Measurements from ENCODE around the gene PODN.

DNA sequence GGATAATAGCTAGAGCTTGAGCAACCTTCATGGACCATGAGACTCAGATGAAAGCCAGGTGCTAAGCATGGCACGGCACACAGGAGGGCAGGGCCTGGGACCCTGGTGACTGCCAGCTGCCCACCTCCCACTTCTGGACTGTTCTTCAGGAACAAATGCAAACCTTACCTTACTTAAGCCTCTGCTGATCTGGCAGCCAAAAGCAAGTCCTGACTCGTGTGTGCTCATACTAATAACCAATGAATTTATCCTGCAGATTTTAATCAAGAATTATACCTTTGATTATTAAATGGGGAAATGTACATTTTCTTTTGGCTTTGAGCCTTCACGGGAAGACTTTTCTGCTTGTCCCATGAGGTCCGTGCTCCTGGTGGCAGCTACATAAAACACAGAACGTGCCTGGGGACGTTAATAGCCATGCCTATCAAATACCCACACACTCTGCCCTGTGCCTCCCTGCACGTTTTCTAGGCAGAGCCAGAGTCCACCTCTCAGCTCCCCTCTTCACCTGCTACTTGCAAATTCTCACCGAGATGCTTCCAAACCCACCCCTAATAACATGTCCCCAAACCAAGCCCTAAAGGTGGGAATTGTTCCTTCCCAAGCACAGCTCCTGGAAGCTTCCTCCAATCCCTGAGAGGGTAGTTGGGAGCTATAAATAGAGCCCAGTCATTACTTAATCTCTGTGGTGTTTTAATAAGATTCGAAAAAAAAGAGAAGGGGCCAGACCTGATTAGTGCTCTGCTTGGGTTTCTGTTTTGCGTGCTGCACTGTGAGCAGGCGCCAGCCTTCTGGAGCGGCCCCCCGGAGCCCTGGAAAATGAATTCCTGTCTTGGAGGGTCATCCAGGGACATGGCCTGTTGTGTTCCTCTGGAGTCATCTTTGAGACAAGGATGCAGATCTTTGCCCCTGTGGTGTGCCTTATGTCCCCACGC is 46.9 kb downstream of the PODN start:
- TF ChIP-seq, protein P1, sequence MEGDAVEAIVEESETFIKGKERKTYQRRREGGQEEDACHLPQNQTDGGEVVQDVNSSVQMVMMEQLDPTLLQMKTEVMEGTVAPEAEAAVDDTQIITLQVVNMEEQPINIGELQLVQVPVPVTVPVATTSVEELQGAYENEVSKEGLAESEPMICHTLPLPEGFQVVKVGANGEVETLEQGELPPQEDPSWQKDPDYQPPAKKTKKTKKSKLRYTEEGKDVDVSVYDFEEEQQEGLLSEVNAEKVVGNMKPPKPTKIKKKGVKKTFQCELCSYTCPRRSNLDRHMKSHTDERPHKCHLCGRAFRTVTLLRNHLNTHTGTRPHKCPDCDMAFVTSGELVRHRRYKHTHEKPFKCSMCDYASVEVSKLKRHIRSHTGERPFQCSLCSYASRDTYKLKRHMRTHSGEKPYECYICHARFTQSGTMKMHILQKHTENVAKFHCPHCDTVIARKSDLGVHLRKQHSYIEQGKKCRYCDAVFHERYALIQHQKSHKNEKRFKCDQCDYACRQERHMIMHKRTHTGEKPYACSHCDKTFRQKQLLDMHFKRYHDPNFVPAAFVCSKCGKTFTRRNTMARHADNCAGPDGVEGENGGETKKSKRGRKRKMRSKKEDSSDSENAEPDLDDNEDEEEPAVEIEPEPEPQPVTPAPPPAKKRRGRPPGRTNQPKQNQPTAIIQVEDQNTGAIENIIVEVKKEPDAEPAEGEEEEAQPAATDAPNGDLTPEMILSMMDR (IDR thresholded peaks at IDR 0.05) = no peak
- no peak for TF ChIP-seq POLR2A (IDR thresholded peaks at IDR 0.05)

Data from esophagus squamous epithelium (tissue), 4 donors.